ENCODE measurements around the gene SEPTIN3. TPM values are rescaled to one million over a fixed set of nuclear protein-coding genes. Genes with fewer than 3 reads are reported as not detected.

Gene SEPTIN3
- total and polyA plus RNA-seq, 9 of the 15 experiments (the other 6 are each of a cell fraction or from before 2014, with no cell fraction given): 0.06 TPM; not detected in 8

DNA sequence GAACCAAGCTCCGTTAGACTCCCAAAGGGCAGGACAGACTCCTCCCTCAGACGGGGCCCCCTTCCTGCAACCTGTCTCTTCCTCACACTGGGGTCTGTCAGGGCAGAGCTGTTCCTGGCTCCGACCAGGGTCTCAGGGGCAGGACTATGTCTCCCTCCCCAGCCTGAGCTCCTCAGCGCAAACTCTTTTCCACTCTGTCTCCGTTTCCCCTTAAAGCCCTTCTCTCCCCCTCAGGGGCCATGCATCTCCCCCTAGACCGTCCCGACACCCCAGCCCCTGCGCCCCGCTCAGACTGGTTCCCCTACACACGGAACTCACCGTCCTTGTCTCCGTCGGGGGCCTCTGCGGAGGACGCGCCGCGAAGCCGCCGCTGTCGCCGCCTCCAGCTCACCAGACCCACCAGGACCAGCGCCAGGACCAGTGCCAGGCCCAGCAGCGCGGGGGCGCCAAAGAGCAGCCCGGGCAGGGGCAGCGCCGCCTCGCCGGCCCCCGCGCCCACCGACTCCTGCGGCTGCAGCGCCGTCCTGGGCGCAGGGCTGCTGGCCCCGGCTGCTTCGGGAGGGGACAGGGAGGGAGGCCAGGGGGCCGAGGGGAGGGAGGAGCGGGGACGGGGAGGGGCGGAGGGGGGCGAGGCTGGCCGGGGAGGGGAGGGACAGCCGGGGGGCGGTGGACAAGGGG is 43.3 kb upstream of the SEPTIN3 start (continued):
- TF ChIP-seq, protein P1, sequence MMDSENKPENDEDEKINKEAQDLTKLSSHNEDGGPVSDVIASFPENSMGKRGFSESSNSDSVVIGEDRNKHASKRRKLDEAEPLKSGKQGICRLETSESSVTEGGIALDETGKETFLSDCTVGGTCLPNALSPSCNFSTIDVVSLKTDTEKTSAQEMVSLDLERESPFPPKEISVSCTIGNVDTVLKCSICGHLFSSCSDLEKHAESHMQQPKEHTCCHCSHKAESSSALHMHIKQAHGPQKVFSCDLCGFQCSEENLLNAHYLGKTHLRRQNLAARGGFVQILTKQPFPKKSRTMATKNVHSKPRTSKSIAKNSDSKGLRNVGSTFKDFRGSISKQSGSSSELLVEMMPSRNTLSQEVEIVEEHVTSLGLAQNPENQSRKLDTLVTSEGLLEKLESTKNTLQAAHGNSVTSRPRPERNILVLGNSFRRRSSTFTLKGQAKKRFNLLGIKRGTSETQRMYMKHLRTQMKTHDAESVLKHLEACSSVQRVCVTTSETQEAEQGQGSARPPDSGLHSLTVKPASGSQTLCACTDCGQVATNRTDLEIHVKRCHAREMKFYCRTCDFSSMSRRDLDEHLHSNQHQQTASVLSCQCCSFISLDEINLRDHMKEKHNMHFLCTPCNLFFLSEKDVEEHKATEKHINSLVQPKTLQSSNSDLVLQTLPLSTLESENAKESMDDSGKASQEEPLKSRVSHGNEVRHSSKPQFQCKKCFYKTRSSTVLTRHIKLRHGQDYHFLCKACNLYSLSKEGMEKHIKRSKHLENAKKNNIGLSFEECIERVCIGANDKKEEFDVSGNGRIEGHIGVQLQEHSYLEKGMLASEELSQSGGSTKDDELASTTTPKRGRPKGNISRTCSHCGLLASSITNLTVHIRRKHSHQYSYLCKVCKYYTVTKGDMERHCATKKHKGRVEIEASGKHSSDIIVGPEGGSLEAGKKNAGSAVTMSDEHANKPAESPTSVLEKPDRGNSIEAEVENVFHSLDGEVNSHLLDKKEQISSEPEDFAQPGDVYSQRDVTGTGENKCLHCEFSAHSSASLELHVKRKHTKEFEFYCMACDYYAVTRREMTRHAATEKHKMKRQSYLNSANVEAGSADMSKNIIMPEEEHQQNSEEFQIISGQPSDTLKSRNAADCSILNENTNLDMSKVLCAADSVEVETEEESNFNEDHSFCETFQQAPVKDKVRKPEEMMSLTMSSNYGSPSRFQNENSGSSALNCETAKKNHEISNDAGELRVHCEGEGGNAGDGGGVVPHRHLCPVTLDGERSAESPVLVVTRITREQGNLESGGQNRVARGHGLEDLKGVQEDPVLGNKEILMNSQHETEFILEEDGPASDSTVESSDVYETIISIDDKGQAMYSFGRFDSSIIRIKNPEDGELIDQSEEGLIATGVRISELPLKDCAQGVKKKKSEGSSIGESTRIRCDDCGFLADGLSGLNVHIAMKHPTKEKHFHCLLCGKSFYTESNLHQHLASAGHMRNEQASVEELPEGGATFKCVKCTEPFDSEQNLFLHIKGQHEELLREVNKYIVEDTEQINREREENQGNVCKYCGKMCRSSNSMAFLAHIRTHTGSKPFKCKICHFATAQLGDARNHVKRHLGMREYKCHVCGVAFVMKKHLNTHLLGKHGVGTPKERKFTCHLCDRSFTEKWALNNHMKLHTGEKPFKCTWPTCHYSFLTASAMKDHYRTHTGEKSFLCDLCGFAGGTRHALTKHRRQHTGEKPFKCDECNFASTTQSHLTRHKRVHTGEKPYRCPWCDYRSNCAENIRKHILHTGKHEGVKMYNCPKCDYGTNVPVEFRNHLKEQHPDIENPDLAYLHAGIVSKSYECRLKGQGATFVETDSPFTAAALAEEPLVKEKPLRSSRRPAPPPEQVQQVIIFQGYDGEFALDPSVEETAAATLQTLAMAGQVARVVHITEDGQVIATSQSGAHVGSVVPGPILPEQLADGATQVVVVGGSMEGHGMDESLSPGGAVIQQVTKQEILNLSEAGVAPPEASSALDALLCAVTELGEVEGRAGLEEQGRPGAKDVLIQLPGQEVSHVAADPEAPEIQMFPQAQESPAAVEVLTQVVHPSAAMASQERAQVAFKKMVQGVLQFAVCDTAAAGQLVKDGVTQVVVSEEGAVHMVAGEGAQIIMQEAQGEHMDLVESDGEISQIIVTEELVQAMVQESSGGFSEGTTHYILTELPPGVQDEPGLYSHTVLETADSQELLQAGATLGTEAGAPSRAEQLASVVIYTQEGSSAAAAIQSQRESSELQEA (IDR thresholded peaks at IDR 0.05; ENCODE audit: low read depth): no peak
- no peak for TF ChIP-seq ZNF232 (CRISPR knock-in tag; IDR thresholded peaks at IDR 0.05)
- TF ChIP-seq GABPB1 (CRISPR knock-in tag; IDR thresholded peaks at IDR 0.05): 0 out of 2 replicates have a peak, but pooled peaks have one; percentile 36
- no peak for TF ChIP-seq ZNF764 (CRISPR knock-in tag; IDR thresholded peaks at IDR 0.05; ENCODE audit: low read depth)
- no peak for TF ChIP-seq HDAC8 (tag; IDR thresholded peaks at IDR 0.05)
- TF ChIP-seq, protein P2, sequence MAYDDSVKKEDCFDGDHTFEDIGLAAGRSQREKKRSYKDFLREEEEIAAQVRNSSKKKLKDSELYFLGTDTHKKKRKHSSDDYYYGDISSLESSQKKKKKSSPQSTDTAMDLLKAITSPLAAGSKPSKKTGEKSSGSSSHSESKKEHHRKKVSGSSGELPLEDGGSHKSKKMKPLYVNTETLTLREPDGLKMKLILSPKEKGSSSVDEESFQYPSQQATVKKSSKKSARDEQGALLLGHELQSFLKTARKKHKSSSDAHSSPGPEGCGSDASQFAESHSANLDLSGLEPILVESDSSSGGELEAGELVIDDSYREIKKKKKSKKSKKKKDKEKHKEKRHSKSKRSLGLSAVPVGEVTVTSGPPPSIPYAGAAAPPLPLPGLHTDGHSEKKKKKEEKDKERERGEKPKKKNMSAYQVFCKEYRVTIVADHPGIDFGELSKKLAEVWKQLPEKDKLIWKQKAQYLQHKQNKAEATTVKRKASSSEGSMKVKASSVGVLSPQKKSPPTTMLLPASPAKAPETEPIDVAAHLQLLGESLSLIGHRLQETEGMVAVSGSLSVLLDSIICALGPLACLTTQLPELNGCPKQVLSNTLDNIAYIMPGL (CRISPR knock-in tag; IDR thresholded peaks at IDR 0.05): no peak
- TF ChIP-seq ZSCAN32 (CRISPR knock-in tag; IDR thresholded peaks at IDR 0.05): no peak
- no peak for TF ChIP-seq FOXP1 (CRISPR knock-in tag; IDR thresholded peaks at IDR 0.05)
- TF ChIP-seq MLX (CRISPR knock-in tag; conservative IDR thresholded peaks at IDR 0.05): no peak
- TF ChIP-seq U2AF1 (optimal IDR thresholded peaks at IDR 0.05; ENCODE audit: low read depth, low read length): no peak
- peak; percentile 40 for TF ChIP-seq FIP1L1 (IDR thresholded peaks at IDR 0.05; ENCODE audit: low read depth, low read length, poor library complexity, severe bottlenecking)
- TF ChIP-seq CREBBP (IDR thresholded peaks at IDR 0.05; ENCODE audit: low read depth, low read length): no peak
- TF ChIP-seq, protein P3, sequence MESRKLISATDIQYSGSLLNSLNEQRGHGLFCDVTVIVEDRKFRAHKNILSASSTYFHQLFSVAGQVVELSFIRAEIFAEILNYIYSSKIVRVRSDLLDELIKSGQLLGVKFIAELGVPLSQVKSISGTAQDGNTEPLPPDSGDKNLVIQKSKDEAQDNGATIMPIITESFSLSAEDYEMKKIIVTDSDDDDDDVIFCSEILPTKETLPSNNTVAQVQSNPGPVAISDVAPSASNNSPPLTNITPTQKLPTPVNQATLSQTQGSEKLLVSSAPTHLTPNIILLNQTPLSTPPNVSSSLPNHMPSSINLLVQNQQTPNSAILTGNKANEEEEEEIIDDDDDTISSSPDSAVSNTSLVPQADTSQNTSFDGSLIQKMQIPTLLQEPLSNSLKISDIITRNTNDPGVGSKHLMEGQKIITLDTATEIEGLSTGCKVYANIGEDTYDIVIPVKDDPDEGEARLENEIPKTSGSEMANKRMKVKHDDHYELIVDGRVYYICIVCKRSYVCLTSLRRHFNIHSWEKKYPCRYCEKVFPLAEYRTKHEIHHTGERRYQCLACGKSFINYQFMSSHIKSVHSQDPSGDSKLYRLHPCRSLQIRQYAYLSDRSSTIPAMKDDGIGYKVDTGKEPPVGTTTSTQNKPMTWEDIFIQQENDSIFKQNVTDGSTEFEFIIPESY (CRISPR knock-in tag; IDR thresholded peaks at IDR 0.05): no peak
- TF ChIP-seq SMARCA4 (IDR thresholded peaks at IDR 0.05): 0 out of 2 replicates have a peak, but pooled peaks have one; percentile 30
